Measurements from ENCODE around the gene ESYT1.
A peak's percentile ranks its signal among the peaks of the same experiment; 100 is the strongest.
"Not testable (repeated sequence)": the region's sequence is repeated elsewhere in the genome, so short reads cannot be mapped to it uniquely, and the experiment has no call there.

The ESYT1 gene

GRCh38 chr12:56103066-56103711 lies 24.9 kb upstream of the ESYT1 start:
- FAIRE-seq: no peak

GRCh38 chr12:56103823-56104108 lies 24.3 kb upstream of the ESYT1 start:
- no peak for FAIRE-seq
- DNase-seq (ENCODE audit: insufficient read length, low spot score): no peak

More at GRCh38 chr12:56103066-56103711, 24.9 kb upstream of the ESYT1 start:
- no peak for DNase-seq (ENCODE audit: insufficient read length, low spot score)

GRCh38 chr12:56104109-56104814 lies 23.8 kb upstream of the ESYT1 start, which contains the start of gene PA2G4:
Gene PA2G4, plus strand, starts transcription at chr12:56104559. Its CDS starts 179 bp downstream, at chr12:56104738.
- DNase-seq (ENCODE audit: insufficient read length, low spot score) (peak; percentile 93), FAIRE-seq (peak; percentile 93)

GRCh38 chr12:56104815-56105608 lies 23.1 kb upstream of the ESYT1 start:
- FAIRE-seq: no peak
- no peak for DNase-seq (ENCODE audit: insufficient read length, low spot score)

- DNase-seq (ENCODE audit: insufficient read length, low spot score): no peak
- no peak for FAIRE-seq
These were observed 22.5 kb upstream of the ESYT1 start for GRCh38 chr12:56105609-56105902.

- DNase-seq (ENCODE audit: insufficient read length, low spot score) (no peak), FAIRE-seq (no peak)
These were observed 20.8 kb upstream of the ESYT1 start for GRCh38 chr12:56107242-56107641.

- DNase-seq (ENCODE audit: insufficient read length, low spot score) (no peak), FAIRE-seq (no peak)
These were observed 17.5 kb upstream of the ESYT1 start for GRCh38 chr12:56110571-56110970.

GRCh38 chr12:56114084-56114483 lies 14.0 kb upstream of the ESYT1 start:
- DNase-seq (ENCODE audit: insufficient read length, low spot score): no peak
- FAIRE-seq: no peak

- DNase-seq (ENCODE audit: insufficient read length, low spot score): no peak
- no peak for FAIRE-seq
These were observed 12.7 kb upstream of the ESYT1 start for GRCh38 chr12:56115329-56115728.

GRCh38 chr12:56116267-56117081 lies 11.6 kb upstream of the ESYT1 start, which contains the start of gene RPL41:
Gene RPL41, plus strand, starts transcription at chr12:56116633.
- FAIRE-seq (peak; percentile 98), DNase-seq (ENCODE audit: insufficient read length, low spot score) (peak; percentile 25)

GRCh38 chr12:56117082-56117706 lies 10.9 kb upstream of the ESYT1 start:
- not testable (repeated sequence) for FAIRE-seq; DNase-seq (ENCODE audit: insufficient read length, low spot score)

- FAIRE-seq (peak; percentile 100), DNase-seq (ENCODE audit: insufficient read length, low spot score) (peak; percentile 70)
These were observed 10.0 kb upstream of the ESYT1 start, which contains the start of gene ZC3H10 for GRCh38 chr12:56117778-56118687. Gene ZC3H10, plus strand, starts transcription at chr12:56118266. Its CDS starts 2,297 bp downstream, at chr12:56120563.

- FAIRE-seq: peak; percentile 57
- no peak for DNase-seq (ENCODE audit: insufficient read length, low spot score)
These were observed 9.2 kb upstream of the ESYT1 start for GRCh38 chr12:56118688-56119357.

- peak; percentile 44 for DNase-seq (ENCODE audit: insufficient read length, low spot score)
- peak; percentile 80 for FAIRE-seq
These were observed 8.7 kb upstream of the ESYT1 start for GRCh38 chr12:56119361-56119796.

GRCh38 chr12:56120158-56120846 lies 7.8 kb upstream of the ESYT1 start:
- no peak for FAIRE-seq
- no peak for DNase-seq (ENCODE audit: insufficient read length, low spot score)

GRCh38 chr12:56121204-56121870 lies 6.7 kb upstream of the ESYT1 start:
- no peak for DNase-seq (ENCODE audit: insufficient read length, low spot score)
- no peak for FAIRE-seq

GRCh38 chr12:56122637-56123036 lies 5.4 kb upstream of the ESYT1 start:
- no peak for FAIRE-seq
- no peak for DNase-seq (ENCODE audit: insufficient read length, low spot score)

GRCh38 chr12:56124133-56124532 lies 3.9 kb upstream of the ESYT1 start:
- no peak for DNase-seq (ENCODE audit: insufficient read length, low spot score)
- FAIRE-seq: no peak

Data from GM19239 (cell line).